CD4-positive, alpha-beta T cell treated with Interleukin-10 for 1 hour (primary cell): ENCODE measurements around the gene INO80D.
"Not testable (repeated sequence)": the region's sequence is repeated elsewhere in the genome, so short reads cannot be mapped to it uniquely, and the experiment has no call there.

ENCODE experiments used
- DNase-seq: peaks from one replicate; pipeline ENCODE4 v3.0.0-alpha.2; 2020

INO80D gene

GRCh38 chr2:206015746-206016145 is 70.2 kb downstream of the INO80D start:
- not testable (repeated sequence) for DNase-seq

- DNase-seq = no peak
Observed at GRCh38 chr2:206011795-206012194, 74.2 kb downstream of the INO80D start.

GRCh38 chr2:206011018-206011614 is 74.9 kb downstream of the INO80D start:
- no peak for DNase-seq

GRCh38 chr2:206004004-206004693 is 81.8 kb downstream of the INO80D start:
- DNase-seq = peak; percentile 13

GRCh38 chr2:206002440-206002839 is 83.5 kb downstream of the INO80D start:
- DNase-seq = no peak

- no peak for DNase-seq
Observed at GRCh38 chr2:206001912-206002311, 84.1 kb downstream of the INO80D start.

- DNase-seq = no peak
Observed at GRCh38 chr2:206000776-206001175, 85.2 kb downstream of the INO80D start.

GRCh38 chr2:205998583-205998982 is 87.4 kb downstream of the INO80D start:
- no peak for DNase-seq

- no peak for DNase-seq
Observed at GRCh38 chr2:205996161-205996560, 89.8 kb downstream of the INO80D start.

GRCh38 chr2:205995260-205995659 is 90.7 kb downstream of the INO80D start:
- DNase-seq = no peak

GRCh38 chr2:205994344-205994743 is 91.6 kb downstream of the INO80D start:
- DNase-seq = no peak

- no peak for DNase-seq
Observed at GRCh38 chr2:205990104-205990503, 95.9 kb downstream of the INO80D start.

GRCh38 chr2:205989271-205990071 is 96.5 kb downstream of the INO80D start:
- DNase-seq = no peak

- not testable (repeated sequence) for DNase-seq
Observed at GRCh38 chr2:205988681-205989080, 97.3 kb downstream of the INO80D start.

GRCh38 chr2:205988274-205988673 is 97.7 kb downstream of the INO80D start:
- no peak for DNase-seq

GRCh38 chr2:205986334-205986733 is 99.6 kb downstream of the INO80D start:
- DNase-seq = not testable (repeated sequence)

GRCh38 chr2:205984381-205984780 is 101.6 kb downstream of the INO80D start:
- peak; percentile 1 for DNase-seq

- no peak for DNase-seq
Observed at GRCh38 chr2:205982776-205983327, 103.1 kb downstream of the INO80D start.

- DNase-seq = not testable (repeated sequence)
Observed at GRCh38 chr2:205978728-205979127, 107.2 kb downstream of the INO80D start.

GRCh38 chr2:205977699-205978098 is 108.3 kb downstream of the INO80D start:
- not testable (repeated sequence) for DNase-seq

GRCh38 chr2:205976934-205977659 is 108.9 kb downstream of the INO80D start:
- DNase-seq = not testable (repeated sequence)

- no peak for DNase-seq
Observed at GRCh38 chr2:205976120-205976814, 109.7 kb downstream of the INO80D start.
